Mammary epithelial cell (primary cell): ENCODE results near the gene NDUFA11.

Source experiments
- CTCF ChIP-seq, 2 donors: IDR thresholded peaks in 1 of 2; conservative IDR thresholded peaks in 1 of 2; 2 replicates each; pipeline ENCODE4 v1.5.1; 2011 to 2012; ENCODE audit warnings: inconsistent platforms in 2 of 2, low read length in 2 of 2, mild to moderate bottlenecking in 2 of 2, control low read depth in 1 of 2, low read depth in 1 of 2; ENCODE audit not compliant: insufficient read depth in 1 of 2; ENCODE audit errors: extremely low read depth in 1 of 2
- EZH2 ChIP-seq: IDR thresholded peaks from 2 replicates; pipeline ENCODE4 v1.6.1; 2012; ENCODE audit warnings: low read length, inconsistent platforms, borderline replicate concordance

- TF ChIP-seq CTCF (conservative IDR thresholded peaks at IDR 0.05 in 1 of 2, IDR thresholded peaks at IDR 0.05 in 1 of 2; ENCODE audit: extremely low read depth in 1 of 2, insufficient read depth in 1 of 2, low read depth in 1 of 2, low read length in 2 of 2), result no peak
- no peak for TF ChIP-seq EZH2
Observed at GRCh38 chr19:5925830-5926427, 22.3 kb upstream of the NDUFA11 start.
